Prostate gland (tissue), 2 donors: ENCODE results near the gene WDR82. TPM values are rescaled to one million over a fixed set of nuclear protein-coding genes. Genes with fewer than 3 reads are reported as not detected.

Experiments
- DNase-seq: peaks from one replicate; pipeline ENCODE4 v3.0.0-alpha.2; 2019; ENCODE audit warnings: low spot score
- H3K27ac ChIP-seq, 2 donors: fragments of 200-600 bp; sonication (generic); 2 replicates each; pipeline ENCODE4 v1.5.1; 2017 to 2019
- H3K27me3 ChIP-seq: fragments of 200-600 bp; sonication (generic); replicated peaks from 2 replicates; pipeline ENCODE4 v1.5.1; 2019; ENCODE audit not compliant: insufficient read depth
- H3K36me3 ChIP-seq, 2 donors: fragments of 200-600 bp; sonication (generic); 1 replicate in 1 of 2; 2 replicates in 1 of 2; pipeline versions ENCODE4 v1.5.1 to v1.8.1; 2017 to 2019
- H3K4me1 ChIP-seq: fragments of 200-600 bp; sonication (generic); replicated peaks from 2 replicates; pipeline ENCODE4 v1.5.1; 2019
- H3K4me3 ChIP-seq, 2 donors: fragments of 200-600 bp; sonication (generic); 2 replicates each; pipeline ENCODE4 v1.5.1; 2017 to 2019
- H3K9me3 ChIP-seq: fragments of 200-600 bp; sonication (generic); 2 replicates; pipeline ENCODE4 v1.5.1; 2017
- POLR2A ChIP-seq: fragments of 450-650 bp; IDR thresholded peaks from one replicate; pipeline ENCODE4 v1.6.1; 2016; ENCODE audit warnings: antibody characterized with exemption, mild to moderate bottlenecking
- POLR2AphosphoS5 ChIP-seq: sonication (generic); formaldehyde crosslinking; IDR thresholded peaks from one replicate; pipeline ENCODE4 v1.6.1; 2017; ENCODE audit warnings: antibody characterized with exemption
- WGBS: methylation state at CpG from one replicate; pipeline ENCODE4 v1.1.5; 2018; 5-methylcytosine and 5-hydroxymethylcytosine counted together
- intact Hi-C: fragments of 100-400 bp; cut with DNase I; formaldehyde crosslinking; loops from one replicate; pipeline ENCODE4 v1.14.2; 2022
- total RNA-seq, 2 donors: library from RNA; depleted of rRNA; stranded (reverse); fragments of >200 nt; gene quantifications; one replicate each; pipeline ENCODE4 v1.1.0, GENCODE V29; 2016
- TF ChIP-seq, protein P1 (sequence below), 4 experiments: fragments of 200-600 bp in 2 of 4; fragments of 450-650 bp in 2 of 4; sonication (generic) in 2 of 4; IDR thresholded peaks; 1 replicate in 3 of 4; 2 replicates in 1 of 4; pipeline ENCODE4 v1.5.1; 2016 to 2019; ENCODE audit warnings: antibody characterized with exemption in 4 of 4, mild to moderate bottlenecking in 2 of 4, moderate library complexity in 2 of 4

Gene WDR82
- total RNA-seq, 2 donors from 2014 or later: 52.4 to 86.9 TPM

DNA sequence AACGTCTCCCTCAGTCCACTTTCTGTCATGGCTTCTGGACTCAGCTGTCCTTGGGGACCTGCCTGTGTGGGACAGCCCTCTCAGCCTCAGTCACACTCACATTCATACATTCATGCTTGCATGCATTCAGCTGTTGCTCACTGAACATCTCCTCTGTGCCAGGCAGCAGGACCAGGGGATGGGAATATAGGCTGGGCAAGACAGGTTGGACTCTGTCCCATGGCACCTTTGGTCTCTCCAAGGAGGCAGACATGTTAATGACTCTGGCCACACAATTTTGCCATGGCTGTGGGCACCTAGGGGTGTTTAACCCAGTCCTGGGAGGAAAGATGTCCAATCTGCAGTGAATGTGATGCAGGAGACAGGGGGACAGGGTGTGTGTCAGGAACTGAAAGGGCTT, 29.9 kb upstream of the WDR82 start:
- Histone ChIP-seq H3K4me3 (no peak overlapping the region), H3K27me3 (no peaks in the 10 kb centered on the region), H3K4me1 (no peaks in the 10 kb centered on the region), H3K27ac (no peak overlapping the region), H3K36me3 (no peaks in the 10 kb centered on the region), H3K9me3 (no peaks in the 10 kb centered on the region)
- TF ChIP-seq POLR2A: no peak
- no peak for TF ChIP-seq POLR2AphosphoS5
- TF ChIP-seq, protein P1, sequence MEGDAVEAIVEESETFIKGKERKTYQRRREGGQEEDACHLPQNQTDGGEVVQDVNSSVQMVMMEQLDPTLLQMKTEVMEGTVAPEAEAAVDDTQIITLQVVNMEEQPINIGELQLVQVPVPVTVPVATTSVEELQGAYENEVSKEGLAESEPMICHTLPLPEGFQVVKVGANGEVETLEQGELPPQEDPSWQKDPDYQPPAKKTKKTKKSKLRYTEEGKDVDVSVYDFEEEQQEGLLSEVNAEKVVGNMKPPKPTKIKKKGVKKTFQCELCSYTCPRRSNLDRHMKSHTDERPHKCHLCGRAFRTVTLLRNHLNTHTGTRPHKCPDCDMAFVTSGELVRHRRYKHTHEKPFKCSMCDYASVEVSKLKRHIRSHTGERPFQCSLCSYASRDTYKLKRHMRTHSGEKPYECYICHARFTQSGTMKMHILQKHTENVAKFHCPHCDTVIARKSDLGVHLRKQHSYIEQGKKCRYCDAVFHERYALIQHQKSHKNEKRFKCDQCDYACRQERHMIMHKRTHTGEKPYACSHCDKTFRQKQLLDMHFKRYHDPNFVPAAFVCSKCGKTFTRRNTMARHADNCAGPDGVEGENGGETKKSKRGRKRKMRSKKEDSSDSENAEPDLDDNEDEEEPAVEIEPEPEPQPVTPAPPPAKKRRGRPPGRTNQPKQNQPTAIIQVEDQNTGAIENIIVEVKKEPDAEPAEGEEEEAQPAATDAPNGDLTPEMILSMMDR (IDR thresholded peaks at IDR 0.05): no peak
- 50% methylated on average over 1 of the region's 1 CpG for WGBS
- DNase-seq: no peak
- intact Hi-C loops: no loop called here

DNA sequence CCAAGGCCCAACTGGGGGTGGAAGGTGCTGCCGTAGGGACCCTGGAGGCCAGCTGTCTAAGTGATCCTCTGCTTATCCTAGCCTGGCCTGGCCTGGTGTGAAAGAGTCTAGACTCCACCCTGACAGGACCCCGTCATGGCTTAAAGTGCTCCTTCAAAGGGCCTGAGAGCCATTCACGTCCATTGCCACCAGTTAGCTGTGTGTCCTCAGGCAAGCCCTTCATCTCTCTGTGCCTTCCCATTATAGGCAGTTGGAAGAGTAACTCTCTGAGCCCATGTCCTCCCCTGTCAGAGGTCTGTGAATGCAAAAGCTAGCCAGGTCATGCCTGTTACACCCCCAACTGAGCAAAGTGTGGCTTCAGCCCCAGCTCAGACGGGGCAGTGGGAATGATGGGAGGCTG, 28.5 kb upstream of the WDR82 start:
- TF ChIP-seq, protein P1 (IDR thresholded peaks at IDR 0.05): no peak
- TF ChIP-seq POLR2A (no peak), POLR2AphosphoS5 (no peak)

DNA sequence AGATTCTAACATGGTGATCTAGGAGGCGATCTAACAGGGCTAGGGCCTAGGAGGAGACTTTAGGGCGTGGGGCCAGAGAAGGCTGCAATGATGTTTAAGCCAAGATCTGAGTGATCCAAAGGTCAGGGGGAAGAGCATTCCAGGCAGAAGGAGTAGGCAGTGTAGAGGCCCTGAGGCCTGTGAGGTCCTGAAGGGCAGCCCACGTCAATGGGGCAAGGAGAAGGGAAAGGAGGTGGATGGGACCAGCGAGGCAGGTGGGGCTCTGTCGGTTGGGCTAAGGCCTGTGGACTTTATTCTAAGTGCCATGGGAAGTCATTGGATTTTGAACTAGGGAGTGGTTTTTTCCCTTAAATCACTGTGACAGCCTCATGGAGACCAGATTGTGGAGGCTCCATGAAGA, 27.5 kb upstream of the WDR82 start:
- Histone ChIP-seq H3K27ac (no peak overlapping the region), H3K36me3 (no peaks in the 10 kb centered on the region), H3K4me3 (no peak overlapping the region), H3K4me1 (no peaks in the 10 kb centered on the region), H3K27me3 (no peaks in the 10 kb centered on the region), H3K9me3 (no peaks in the 10 kb centered on the region)
- intact Hi-C loops: no loop called here
- WGBS: 95% methylated on average over 5 of the region's 5 CpGs
- no peak for TF ChIP-seq POLR2A
- TF ChIP-seq, protein P1 (IDR thresholded peaks at IDR 0.05): no peak
- TF ChIP-seq POLR2AphosphoS5: no peak
- no peak for DNase-seq

More for the DNA sequence above, 28.5 kb upstream of the WDR82 start:
- 94% methylated on average over 4 of the region's 4 CpGs for WGBS
- H3K9me3 ChIP-seq: no peaks in the 10 kb centered on the region
- H3K4me3 ChIP-seq: no peak overlapping the region
- DNase-seq: no peak
- H3K4me1 ChIP-seq: no peaks in the 10 kb centered on the region
- no peaks in the 10 kb centered on the region for H3K36me3 ChIP-seq
- H3K27ac ChIP-seq: no peak overlapping the region
- intact Hi-C loops: no loop called here
- no peaks in the 10 kb centered on the region for H3K27me3 ChIP-seq

DNA sequence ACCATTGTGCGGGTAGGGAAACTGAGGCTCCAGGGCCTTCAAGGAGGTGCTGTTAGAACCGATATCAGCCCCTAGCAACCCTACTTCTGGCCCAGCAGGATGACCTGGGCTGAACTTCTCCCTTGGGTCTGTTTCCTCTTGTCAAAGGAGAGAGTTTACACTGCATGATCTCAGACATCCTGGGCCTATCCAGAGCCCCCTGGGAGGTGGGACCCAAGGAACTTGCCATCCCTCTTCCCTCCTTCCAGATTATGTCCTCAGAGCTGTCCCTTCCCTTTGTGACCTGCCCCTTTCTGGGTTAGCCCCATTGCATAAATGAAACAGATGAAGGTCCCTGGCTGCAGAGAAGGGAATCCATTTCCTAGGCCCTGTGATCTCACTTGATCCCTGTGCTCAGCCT, 25.4 kb upstream of the WDR82 start:
- no peak for TF ChIP-seq POLR2AphosphoS5
- no peak for TF ChIP-seq POLR2A
- TF ChIP-seq, protein P1 (IDR thresholded peaks at IDR 0.05): no peak
- H3K27ac ChIP-seq: no peak overlapping the region
- intact Hi-C loops: no loop called here
- no peaks in the 10 kb centered on the region for H3K36me3 ChIP-seq
- no peak for DNase-seq
- H3K27me3 ChIP-seq: no peaks in the 10 kb centered on the region
- no peak overlapping the region for H3K4me3 ChIP-seq
- WGBS: 92% methylated on average over 2 of the region's 2 CpGs
- H3K9me3 ChIP-seq: no peaks in the 10 kb centered on the region
- H3K4me1 ChIP-seq: no peaks in the 10 kb centered on the region

DNA sequence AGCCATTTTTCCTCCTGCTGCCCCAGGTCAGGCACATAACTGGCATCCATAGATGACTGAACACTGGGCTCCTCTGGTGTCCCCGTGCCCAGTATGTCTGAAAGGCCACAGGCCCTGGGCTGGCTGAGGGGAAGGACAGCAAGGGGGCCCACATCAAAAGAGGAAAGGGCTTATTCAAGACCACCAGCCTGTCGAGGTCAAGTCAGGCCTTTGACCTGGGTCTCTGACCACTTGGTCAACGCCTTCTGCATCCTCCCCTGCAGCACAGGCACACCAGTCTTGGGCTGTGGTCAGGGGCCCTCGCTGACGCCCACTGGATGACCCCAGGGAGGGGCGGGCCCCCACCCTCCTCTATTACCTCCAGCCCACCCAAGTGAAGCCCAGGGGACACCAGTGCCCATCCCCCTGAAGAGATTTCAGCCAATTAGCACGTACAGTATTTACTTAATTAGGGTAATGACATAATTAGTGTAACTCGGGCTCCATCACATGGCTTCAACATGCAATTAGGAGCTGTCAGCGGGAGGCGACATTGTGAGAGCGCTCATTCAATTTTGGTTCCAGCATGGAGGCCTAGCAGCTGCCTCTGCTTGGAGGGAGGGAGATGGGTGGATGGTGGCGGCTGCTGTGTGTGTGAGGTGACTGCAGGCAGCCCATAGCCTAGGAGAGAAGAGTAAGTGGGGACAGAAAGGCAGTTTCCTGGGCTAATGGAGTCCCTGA, 24.1 kb upstream of the WDR82 start:
- Histone ChIP-seq H3K27me3 (no peaks in the 10 kb centered on the region), H3K36me3 (no peaks in the 10 kb centered on the region), H3K4me3 (no peak overlapping the region), H3K9me3 (no peaks in the 10 kb centered on the region), H3K27ac (no peak overlapping the region), H3K4me1 (no peaks in the 10 kb centered on the region)
- intact Hi-C loops: no loop called here
- DNase-seq: no peak
- 89% methylated on average over 12 of the region's 12 CpGs for WGBS
- TF ChIP-seq, protein P1 (IDR thresholded peaks at IDR 0.05): no peak
- TF ChIP-seq POLR2AphosphoS5: no peak
- no peak for TF ChIP-seq POLR2A
